ENCODE measurements around the gene MED15.

The MED15 gene

GRCh38 chr22:20526628-20527355, 19.4 kb downstream of the MED15 start:
- H3K9me3 ChIP-seq = no peaks in the 10 kb centered on the region
- no peak overlapping the region for H3K27ac ChIP-seq
- H3K36me3 ChIP-seq = peaks cover 46% of the 10 kb centered on the region
- no peaks in the 10 kb centered on the region for H3K4me1 ChIP-seq (ENCODE audit: control insufficient read depth in 1 of 2, insufficient read depth in 1 of 2, low read depth in 1 of 2, low read length in 1 of 2)
- no peaks in the 10 kb centered on the region for H3K27me3 ChIP-seq
- TF ChIP-seq, protein P1, sequence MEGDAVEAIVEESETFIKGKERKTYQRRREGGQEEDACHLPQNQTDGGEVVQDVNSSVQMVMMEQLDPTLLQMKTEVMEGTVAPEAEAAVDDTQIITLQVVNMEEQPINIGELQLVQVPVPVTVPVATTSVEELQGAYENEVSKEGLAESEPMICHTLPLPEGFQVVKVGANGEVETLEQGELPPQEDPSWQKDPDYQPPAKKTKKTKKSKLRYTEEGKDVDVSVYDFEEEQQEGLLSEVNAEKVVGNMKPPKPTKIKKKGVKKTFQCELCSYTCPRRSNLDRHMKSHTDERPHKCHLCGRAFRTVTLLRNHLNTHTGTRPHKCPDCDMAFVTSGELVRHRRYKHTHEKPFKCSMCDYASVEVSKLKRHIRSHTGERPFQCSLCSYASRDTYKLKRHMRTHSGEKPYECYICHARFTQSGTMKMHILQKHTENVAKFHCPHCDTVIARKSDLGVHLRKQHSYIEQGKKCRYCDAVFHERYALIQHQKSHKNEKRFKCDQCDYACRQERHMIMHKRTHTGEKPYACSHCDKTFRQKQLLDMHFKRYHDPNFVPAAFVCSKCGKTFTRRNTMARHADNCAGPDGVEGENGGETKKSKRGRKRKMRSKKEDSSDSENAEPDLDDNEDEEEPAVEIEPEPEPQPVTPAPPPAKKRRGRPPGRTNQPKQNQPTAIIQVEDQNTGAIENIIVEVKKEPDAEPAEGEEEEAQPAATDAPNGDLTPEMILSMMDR (IDR thresholded peaks at IDR 0.05) = no peak
- H3K4me3 ChIP-seq (ENCODE audit: low read depth in 1 of 2, low read length in 1 of 2) = no peak overlapping the region

- Histone ChIP-seq H3K36me3 (peaks cover 45% of the 10 kb centered on the region), H3K4me3 (ENCODE audit: low read depth in 1 of 2, low read length in 1 of 2) (no peak overlapping the region), H3K27ac (no peak overlapping the region), H3K4me1 (ENCODE audit: control insufficient read depth in 1 of 2, insufficient read depth in 1 of 2, low read depth in 1 of 2, low read length in 1 of 2) (no peaks in the 10 kb centered on the region), H3K27me3 (no peaks in the 10 kb centered on the region), H3K9me3 (no peaks in the 10 kb centered on the region)
- TF ChIP-seq, protein P1 (IDR thresholded peaks at IDR 0.05) = no peak
These were observed 21.1 kb downstream of the MED15 start for GRCh38 chr22:20528405-20528978.

DNA sequence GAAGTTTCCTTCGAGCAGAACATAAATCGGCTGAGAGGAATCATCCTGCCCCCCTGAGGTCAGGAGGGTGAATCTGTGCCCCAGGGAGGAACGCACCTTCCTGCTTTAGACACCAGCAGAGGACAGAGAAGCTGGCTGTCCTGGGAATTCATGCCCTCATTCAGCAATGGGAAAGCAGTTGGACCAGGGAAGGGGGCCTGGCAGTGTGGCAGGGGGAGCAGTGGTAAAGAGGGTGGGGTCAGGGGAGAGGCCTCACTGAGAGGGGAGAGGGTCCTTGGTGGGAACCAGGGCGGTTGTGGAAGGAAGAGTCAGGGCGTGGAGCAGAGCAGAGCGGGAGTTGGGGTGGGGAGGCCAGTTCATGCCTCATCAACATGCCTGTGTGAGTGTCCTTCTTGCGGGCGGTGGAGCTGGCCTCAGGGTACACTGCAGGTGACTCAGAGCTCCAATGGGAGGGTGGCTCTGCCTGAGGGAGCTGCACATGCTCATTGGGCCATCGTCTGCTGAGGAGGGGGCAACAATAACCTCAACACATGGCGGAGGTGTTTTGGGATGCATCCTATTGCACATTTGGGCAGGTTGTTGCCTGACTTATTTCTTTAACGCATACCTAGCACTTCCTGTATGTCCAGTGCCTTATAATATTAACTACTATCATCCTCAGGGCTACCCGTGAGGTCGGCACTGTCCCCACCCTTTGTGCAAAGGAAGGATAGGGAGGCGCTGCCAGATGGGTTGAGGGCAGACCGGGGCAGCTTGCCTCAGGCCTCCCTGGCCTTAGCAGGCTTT, 23.2 kb downstream of the MED15 start:
- TF ChIP-seq, protein P1 (IDR thresholded peaks at IDR 0.05) = no peak
- H3K4me1 ChIP-seq (ENCODE audit: control insufficient read depth in 1 of 2, insufficient read depth in 1 of 2, low read depth in 1 of 2, low read length in 1 of 2) = no peaks in the 10 kb centered on the region
- H3K4me3 ChIP-seq (ENCODE audit: low read depth in 1 of 2, low read length in 1 of 2) = no peak overlapping the region
- no peaks in the 10 kb centered on the region for H3K27me3 ChIP-seq
- H3K36me3 ChIP-seq = peaks cover 57% of the 10 kb centered on the region
- no peak overlapping the region for H3K27ac ChIP-seq
- H3K9me3 ChIP-seq = no peaks in the 10 kb centered on the region

DNA sequence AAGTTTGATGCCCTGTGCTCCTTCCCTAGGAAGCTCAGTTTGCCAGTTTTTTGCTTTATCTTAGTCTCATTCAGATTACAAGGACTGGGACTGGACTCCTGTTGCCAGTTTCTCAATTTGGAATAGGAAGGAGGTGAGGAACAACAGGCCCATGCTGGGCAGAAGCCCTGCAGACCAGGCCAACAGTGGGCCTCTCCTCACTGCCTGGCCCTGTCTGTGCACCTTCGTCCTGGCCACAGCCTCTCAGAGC, 23.7 kb downstream of the MED15 start:
- Histone ChIP-seq H3K27ac (no peak overlapping the region), H3K4me1 (ENCODE audit: control insufficient read depth in 1 of 2, insufficient read depth in 1 of 2, low read depth in 1 of 2, low read length in 1 of 2) (no peaks in the 10 kb centered on the region)

GRCh38 chr22:20531404-20532201, 24.2 kb downstream of the MED15 start:
- Histone ChIP-seq H3K27me3 (no peaks in the 10 kb centered on the region), H3K4me1 (ENCODE audit: control insufficient read depth in 1 of 2, insufficient read depth in 1 of 2, low read depth in 1 of 2, low read length in 1 of 2) (no peaks in the 10 kb centered on the region), H3K36me3 (peaks cover 54% of the 10 kb centered on the region), H3K9me3 (no peaks in the 10 kb centered on the region), H3K27ac (no peak overlapping the region), H3K4me3 (ENCODE audit: low read depth in 1 of 2, low read length in 1 of 2) (no peak overlapping the region)
- TF ChIP-seq, protein P1 (IDR thresholded peaks at IDR 0.05) = no peak

More for the DNA sequence above, 23.7 kb downstream of the MED15 start:
- H3K36me3 ChIP-seq = peaks cover 54% of the 10 kb centered on the region
- H3K9me3 ChIP-seq = no peaks in the 10 kb centered on the region
- TF ChIP-seq, protein P1 (IDR thresholded peaks at IDR 0.05) = no peak
- H3K27me3 ChIP-seq = no peaks in the 10 kb centered on the region
- no peak overlapping the region for H3K4me3 ChIP-seq (ENCODE audit: low read depth in 1 of 2, low read length in 1 of 2)
